ENCODE measurements around the gene SPATA45.

SPATA45 gene

DNA sequence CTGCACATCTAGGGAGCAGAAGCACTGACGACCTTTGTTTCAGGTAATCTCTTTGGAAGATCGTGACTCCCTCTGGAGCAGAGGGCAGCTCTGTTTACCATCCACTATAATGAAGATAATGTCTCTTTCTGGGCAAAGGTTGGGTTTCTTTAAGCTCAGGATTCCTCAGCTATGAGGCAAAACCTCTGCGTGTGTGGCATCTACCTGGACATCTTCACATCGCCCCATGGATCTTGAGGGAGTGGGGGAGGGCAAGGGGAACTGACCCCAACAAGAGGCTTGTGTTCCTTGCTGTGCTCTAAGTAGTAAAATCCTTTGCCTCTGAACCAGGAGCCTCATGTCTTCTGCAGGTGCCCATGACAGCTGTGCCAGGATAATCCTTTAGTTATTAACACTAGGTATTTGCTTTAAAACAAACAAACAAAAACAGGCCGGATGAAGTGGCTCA, 19.6 kb downstream of the SPATA45 start:
- DNase-seq, result no peak

DNA sequence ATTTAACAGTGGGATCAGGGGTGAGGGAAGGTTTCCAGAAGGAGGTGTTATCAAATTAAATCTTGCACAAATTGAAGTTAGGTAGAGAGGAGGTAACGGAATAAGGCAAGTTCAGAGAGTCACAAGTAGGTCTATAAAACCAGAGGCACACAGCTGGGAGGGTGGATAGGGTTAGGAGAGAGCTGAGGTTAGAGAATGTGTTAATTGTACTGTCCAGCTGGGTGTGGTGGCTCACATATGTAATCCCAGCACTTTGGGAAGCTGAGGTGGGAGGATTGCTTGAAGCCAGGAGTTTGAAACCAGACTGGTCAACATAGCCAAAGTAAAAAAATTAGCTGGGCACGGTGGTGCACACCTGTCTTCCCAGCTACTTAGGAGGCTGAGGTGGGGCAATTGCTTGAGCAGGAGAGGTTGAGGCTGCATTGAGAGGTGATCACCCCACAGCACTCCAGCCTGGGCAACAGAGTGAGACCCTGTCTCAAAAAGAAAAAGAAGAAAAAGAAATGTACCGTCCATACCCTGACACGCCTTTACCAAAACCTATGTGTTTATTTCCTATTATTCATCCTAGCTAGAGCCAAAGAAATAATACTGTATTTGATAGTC, 20.2 kb downstream of the SPATA45 start:
- no peak for DNase-seq

DNA sequence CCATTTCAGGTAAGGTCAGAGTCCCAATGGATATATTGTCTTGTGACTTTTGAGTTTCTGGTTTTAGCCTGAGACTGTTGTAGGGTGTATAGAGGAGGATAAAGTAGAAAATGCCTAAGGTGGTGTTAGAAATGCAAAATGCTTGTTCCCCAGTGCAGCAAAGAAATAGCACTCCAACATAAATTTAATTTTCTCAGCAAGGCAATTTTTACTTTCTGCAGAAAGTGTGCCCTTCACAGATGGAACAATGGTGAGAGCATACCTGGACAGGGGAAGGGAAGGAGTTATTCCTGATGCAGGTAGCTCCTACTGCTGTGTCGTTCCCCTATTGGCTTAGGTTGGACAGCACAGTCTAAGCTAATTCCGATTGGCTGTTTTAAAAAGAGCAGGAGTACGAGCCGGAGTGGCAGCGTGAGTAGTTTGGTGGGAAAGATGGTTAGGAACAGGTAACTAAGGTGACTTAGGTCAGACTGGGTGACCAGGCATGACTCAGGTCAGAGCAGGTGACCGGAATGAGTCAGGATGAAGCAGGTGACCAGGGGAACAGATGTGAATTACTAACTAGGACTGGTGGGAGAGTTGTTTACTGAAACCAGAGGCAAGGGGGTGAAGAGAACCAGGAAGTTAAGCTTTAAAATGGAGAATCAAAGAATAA, 21.5 kb downstream of the SPATA45 start:
- DNase-seq, result no peak

DNA sequence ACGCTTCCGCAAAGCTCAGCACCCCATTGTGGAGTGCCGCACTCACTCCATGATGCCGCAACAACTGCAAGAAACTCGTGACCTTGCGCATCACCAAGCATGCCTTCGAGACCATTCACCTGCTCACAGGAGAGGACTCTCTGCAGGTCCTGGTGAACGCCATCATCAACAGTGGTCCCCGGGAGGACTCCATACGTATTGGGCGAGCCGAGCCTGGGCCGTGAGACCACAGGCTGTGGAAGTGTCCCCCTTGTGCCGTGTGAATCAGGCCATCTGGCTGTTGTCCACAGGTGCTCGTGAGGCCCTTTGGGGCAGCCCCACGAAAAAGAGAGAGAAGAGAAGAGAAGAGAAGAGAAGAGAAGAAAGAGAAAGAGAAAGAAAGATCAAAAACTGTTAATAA, 23.2 kb downstream of the SPATA45 start:
- DNase-seq, result no peak

DNA sequence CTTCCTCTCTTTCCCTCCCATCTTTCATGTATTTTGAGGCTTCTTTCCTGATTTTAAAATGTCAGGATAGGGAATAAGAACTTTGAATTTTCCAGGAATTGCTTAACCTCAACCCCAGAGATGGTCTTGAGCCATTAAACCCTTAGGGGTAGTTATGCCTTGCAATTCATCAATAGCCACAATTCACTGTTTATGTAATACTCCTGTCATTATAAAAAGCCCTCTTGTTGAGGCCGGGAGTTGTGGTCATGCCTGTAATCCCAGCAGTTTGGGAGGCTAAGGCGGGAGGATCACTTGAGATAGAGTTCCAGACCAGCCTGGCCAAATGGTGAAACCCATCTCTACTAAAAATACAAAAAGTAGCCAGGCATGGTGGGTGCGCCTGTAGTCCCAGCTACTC, 24.5 kb downstream of the SPATA45 start:
- no peak for DNase-seq

DNA sequence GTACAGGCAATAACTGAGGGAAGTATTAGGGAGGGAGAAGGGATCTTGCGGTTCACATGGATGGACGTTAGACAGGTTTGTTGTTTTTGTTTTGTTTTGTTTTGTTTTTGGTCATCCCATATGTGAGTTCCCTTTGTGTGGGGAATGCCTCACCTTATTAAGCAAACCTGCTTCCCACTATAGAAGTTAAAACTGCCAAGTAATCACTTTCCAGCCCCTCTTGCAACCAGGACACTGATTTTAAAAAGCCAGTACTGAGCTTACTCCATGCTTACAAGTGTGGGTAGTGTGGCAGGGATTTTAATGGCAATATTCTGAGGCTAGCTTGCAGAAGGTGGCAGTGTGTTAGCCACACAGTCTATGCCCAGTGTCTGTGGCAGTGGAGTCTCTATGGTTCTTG, 26.5 kb downstream of the SPATA45 start:
- no peak for DNase-seq

DNA sequence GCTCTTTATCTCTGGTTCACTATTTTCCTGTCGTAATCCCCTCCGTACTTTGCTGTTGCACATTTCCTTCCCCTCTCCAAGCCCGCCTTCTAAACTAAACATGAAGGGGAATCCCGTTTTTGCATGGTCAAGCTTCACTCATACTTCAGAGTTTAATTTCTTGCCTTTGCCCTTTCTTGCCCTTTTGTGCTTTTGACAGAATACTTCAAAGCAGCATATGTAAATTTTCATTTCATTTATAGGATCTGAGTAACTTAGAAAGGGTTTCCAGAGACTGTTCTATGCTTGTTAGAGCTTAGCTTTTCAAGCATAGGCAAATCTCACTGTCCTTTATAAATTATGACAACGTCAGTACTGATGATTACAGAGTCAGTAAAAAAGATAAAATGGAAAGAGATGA, 27.7 kb downstream of the SPATA45 start:
- no peak for DNase-seq

DNA sequence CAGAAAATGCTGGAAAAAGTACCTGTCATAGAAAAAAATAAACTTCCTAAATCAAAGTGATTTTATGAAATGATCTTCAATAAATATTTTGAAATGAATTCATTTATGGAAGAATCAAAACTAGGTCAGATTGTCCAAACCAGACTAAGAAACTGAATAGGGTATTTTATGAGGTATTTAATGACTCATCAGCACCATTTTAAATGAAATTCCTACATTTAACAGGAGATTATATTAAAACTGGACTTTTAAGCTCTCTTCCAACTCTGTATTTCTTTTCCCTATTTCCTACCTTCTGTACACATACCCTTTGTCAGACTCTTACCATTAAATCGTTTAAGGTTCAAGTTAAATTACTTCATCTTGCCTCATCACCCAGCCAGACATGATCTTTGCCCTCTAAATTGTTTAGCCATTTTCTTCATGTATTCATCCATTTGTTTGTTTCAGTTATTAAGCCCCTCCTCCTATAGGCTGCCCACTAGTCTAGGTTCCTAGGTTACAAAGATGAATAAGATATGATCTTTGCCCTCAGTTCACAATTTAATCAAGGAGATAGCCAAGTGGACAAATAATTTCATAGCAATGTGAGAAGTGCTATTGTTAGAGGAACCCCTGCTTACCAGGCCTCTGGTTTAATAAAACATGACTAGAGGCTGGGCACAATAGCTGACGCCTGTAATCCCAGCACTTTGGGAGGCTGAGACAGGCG, 30.7 kb downstream of the SPATA45 start:
- DNase-seq, result no peak

DNA sequence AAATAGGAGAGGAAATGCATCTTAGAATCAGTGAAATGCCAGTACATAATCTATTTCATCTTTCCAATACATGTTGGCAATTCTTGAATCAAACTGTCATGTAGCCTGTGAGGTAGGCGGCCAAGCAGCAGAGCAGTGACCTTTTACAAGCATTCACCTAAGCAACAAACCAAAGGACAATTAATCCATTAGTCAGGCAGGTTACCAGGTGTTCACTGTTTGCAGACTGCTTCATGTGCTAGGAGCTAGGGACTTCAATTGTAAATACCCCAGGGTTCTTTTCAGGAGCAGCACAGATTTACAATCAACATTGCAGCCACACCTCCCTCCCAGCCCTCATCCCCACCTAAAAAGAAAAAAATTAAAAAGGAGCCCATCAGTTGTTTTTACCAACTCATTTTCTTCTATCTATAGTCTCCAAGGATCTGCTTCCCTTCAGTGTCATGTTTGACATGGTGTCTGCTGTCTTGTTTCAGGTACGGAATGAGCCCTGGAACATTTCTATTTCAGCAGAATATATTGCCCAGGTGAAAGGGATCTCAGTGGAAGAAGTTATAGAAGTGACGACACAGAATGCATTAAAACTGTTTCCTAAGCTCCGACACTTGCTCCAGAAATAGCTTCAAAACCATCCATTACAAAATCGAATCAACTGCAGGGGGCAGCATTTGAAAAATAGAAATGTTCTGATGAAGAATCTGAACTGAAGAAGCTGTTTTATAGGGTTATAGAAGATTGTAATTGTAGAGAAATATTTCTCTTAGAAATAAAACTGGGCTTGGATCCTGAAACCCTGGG, 32.7 kb downstream of the SPATA45 start:
- DNase-seq, result peak; percentile 80

DNA sequence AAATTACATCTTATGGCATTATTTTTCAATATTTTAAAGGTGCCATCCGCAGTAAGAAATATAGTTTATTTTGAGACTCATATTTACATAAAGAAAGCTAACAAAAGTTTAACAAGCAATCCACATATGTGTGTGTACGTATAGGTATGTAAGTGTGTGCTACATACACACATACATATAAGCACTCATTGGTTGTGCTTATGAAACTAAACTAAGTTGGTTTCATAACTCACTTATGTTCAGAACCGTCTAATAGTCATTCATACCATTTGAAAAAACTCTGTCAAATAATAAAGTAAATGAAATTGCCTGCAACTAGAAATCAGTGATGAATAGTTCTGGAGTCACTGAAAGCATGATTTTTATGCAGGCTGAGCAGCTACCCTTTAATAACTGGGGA, 41.7 kb downstream of the SPATA45 start:
- no peak for DNase-seq

DNA sequence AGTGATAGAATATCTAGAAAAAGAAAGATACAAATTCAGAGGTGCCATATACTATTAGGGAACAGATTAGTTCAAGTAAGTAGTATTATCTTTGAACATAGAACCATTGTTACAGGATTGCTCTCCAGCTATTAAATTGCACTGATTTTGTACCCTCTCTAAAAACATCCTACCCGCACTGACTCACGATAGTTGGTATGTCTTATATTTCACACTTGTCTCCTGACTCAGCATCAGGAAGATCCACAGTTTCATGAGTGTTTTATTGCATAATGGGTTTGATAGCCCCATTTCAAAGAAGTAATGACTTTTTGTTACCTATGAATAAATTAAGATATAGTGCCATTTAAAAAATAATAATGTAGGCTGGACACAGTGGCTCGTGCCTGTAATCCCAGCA, 49.8 kb downstream of the SPATA45 start:
- DNase-seq, result no peak

DNA sequence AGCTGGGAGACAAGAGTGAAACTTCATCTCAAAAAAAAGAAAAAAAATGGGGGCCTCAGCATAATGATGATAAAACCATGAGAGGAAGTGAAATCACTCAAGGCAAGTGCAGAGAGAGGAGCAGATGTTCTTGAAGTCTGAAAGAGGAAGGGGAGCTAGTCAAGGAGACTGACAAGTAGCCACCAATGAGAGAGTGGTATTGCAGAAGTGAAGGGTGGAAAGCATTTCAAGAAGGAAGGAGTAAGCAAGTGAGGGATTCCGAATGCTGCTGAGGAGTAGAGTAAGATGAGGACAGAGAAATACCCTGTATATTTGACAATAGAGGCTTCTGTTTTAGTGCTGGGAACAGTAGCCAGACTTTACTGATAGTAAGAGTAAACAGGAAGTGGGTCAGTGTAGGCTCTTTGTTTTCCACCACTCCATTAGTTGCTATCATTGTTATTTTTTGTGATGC, 52.9 kb downstream of the SPATA45 start:
- no peak for DNase-seq

DNA sequence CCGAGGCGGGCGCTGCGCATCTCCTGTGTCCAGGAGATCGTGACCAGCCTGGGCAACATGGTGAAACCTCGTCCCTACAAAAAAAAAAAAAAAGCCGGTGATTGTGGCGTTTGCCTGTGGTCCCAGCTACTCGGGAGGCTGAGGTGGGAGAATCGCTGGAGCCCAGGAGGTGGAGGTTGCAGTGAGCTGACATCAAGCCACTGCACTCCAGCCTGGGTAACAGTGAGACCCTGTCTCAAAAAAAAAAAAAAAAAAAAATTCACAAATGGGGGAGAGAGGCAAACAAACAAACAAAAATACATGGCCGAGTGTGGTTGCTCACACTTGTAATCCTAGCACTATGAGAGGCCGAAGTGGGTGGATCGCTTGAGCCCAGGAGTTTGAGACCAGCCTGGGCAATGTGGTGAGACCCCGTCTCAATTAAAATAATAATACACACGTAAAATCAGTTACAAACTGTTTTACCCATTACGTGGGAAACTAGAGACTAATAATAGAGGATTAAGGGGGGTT, 55.0 kb downstream of the SPATA45 start:
- DNase-seq, result no peak

DNA sequence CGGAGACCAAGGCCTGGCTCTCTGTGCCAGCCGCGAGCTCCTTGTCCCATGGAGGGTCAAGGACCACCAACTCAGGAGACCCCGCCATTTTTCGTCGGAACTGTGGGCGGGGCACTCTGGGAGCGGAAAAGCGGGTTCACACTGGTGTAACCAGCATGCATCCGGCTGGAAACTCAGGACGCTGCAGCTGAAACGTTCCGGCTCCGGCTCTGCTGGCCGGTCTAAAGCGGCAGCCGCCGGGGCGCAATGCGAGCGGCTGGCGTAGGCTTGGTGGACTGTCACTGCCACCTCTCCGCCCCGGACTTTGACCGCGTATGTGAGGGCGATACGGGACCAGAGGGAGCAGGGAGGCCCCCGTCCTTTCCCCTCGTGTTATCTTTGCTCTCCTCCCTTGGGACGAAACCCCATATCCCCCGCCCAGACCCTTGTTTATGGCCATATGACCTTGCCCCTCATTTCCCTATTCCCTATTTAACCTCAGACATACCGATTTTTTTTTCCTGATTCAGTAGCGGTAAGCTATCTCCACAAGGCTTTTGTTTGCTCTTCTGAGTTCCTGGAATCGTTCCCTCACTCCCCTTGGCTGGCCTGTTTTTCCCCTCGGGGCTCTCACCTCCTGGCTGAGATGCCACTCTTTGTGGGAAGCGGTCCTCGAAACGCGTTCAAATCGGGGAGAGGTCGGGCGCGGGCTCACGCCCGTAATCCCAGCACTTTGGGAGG, 55.6 kb downstream of the SPATA45 start, which contains the start of the genes NSL1 and TATDN3:
TSS of gene NSL1 (minus strand) at position 102 of the 720 bp plus-strand sequence. CDS start at position 88, 14 bp downstream.
TSS of gene TATDN3 (plus strand) at position 219 of the 720 bp plus-strand sequence. CDS start at position 247, 28 bp downstream.
- peak; percentile 63 for DNase-seq

DNA sequence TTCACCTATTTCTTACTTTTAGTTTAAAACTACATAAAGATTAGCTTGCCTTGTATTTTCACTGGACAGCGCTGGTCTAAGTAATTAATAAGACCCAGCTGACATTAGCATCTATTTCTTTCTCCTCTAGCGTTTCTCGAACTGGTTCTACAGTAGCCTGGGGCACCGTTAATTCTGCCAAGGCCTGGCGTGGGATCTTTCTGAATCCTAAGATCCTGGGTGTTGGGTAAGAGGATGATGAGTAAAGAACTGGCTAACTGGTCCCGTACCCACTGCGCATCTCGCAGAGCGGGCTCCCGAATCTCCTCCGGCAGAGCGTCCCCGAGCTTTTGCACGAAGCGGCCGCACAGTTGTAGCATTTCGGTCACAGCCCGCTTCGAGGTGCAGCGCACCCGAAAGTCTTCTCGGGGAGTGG, 56.2 kb downstream of the SPATA45 start:
- peak; percentile 35 for DNase-seq

DNA sequence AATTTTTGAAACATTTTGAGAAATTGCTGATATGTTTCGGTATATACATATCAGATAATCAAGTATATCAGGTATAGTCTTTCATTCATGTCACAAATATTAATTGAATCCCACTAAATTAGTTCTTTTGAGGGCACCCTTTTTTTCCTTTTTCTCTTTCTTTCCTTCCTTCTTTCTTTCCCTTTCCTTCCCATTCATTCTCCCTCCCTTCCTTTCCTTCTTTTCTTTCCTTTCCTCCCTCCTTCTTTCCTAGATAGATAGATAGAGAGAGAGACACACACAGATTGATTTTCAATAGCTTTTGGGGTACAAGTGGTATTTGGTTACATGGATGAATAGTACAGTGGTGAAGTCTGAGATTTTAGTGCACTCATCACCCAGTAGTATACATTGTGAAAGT, 61.6 kb downstream of the SPATA45 start:
- DNase-seq, result no peak

DNA sequence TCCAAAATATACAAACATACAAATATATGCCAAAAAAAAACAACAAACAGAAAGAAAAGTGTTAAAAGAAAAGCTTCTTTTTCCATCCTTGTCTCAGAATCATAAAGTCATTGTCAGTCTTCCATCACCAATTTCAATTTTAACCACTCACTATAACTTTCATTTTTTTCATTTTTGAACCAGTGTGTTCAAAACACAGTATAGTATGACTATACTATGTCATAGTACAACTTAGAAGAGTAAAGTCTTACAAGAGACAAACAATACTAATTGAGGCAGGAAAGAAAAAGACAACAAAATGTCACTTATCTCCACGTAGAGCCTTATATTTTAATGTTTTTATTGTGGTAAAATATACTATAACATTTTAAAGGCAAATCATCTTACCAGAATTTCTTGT, 63.5 kb downstream of the SPATA45 start:
- DNase-seq, result no peak

DNA sequence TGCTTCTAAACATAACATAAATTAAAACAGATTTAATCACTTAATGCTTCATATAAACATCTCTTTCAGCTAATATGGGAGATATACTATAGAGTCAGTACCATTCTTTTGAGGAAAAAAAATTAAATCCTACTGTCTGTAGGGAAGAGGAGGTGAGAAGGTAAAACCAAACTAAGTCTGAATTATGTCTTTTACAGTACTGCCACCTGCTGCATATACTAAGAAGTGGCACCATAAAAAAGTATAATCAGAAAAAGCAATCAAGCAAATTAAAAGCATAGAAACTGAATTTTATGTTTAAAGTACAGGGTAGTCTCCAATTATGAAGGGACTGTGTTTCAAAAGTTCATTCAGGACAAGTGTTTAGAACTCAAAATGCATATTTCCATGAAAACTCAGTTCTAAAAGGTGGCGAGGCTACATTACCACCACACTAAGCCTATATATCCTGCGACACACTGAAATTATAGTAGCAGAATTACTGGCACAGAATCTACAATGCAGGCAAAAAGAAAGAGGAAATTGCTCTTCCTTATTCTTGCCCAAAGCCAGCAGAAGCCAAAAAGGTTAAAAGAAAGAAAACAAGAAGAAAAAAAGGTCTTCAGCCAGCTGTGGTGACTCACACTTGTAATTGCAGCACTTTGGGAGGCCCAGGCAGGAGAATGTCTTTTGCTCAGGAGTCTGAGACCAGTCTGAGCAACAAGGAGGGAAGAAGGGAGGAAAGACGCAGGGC, 64.9 kb downstream of the SPATA45 start:
- DNase-seq, result no peak

DNA sequence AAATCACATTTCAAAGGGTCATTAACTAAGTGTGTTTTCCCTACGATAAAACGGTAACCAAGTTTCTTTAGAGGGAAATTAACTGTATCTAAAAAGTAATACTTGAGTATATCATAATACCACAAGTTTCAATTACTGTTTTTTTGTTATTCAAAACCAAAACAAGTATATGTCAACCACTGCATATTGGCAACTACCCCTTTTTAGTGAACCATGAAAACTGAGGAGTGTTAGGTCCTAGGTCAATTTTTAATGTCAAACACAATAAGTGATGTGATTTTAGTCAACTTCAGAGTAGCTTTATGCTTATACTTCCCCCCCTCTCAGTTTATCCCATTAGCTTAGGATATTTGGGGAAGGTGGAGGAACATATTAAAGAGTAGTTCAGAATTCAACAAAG, 66.2 kb downstream of the SPATA45 start:
- DNase-seq, result no peak

DNA sequence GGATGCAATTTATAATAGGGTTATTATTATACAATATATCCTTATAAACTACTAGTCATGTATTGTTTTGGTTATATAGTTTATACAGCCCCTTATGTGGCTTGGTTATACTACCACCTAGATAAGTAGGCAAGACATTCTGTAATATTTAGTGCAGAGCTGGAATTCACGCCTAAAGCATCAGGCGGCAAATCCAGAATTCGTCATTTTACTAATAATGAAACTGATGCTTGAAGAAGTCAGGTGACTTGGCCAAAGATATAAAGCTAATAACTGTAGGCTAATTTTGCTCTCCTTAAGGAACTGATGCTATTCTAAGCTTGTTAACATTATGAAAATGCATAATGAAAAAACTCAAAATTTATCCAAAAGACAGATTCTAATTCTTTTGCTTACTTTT, 66.7 kb downstream of the SPATA45 start:
- DNase-seq, result no peak

Data from NCI-H748 treated with DMSO at 0.1 percent for 48 hours (cell line).